B cell (primary cell): ENCODE measurements around the gene VIPR2. TPM values are rescaled to one million over a fixed set of nuclear protein-coding genes. Genes with fewer than 3 reads are reported as not detected.

Source experiments
- ATAC-seq: fragments of 200-7000 bp; cut with Tn5 transposase; one replicate; pipeline ENCODE4 v1.10.0; 2021; ENCODE audit warnings: low read depth, mild to moderate bottlenecking, moderate number of reproducible peaks, moderate library complexity
- CTCF ChIA-PET: fragments of 350-600 bp; sonication (Branson Sonifier 250); formaldehyde crosslinking; loops from one replicate; lab custom pipeline; 2021; ENCODE audit warnings: antibody characterized with exemption, inconsistent platforms; lab: Charles Lee
- POLR2A ChIA-PET: fragments of 350-600 bp; sonication (Branson Sonifier 250); formaldehyde crosslinking; loops from one replicate; lab custom pipeline; 2021; ENCODE audit warnings: antibody characterized with exemption; lab: Charles Lee
- DNase-seq: peaks from one replicate; pipeline ENCODE4 v3.0.0; 2013
- H2AFZ ChIP-seq: 2 replicates; pipeline ENCODE4 v1.6.1; 2012; ENCODE audit warnings: mild to moderate bottlenecking, low read depth, low read length; ENCODE audit not compliant: insufficient read depth, poor library complexity, severe bottlenecking
- H3K27ac ChIP-seq, 2 donors: 1 replicate in 1 of 2; 2 replicates in 1 of 2; pipeline ENCODE4 v1.5.1; 2012 to 2013; ENCODE audit warnings: low read length in 2 of 2, mild to moderate bottlenecking in 2 of 2, moderate library complexity in 1 of 2
- H3K27me3 ChIP-seq, 4 experiments: fragments of 200-600 bp in 1 of 4; sonication (generic) in 1 of 4; replicated peaks in 1 of 4; 1 replicate in 2 of 4; 2 replicates in 2 of 4; pipeline versions ENCODE4 v1.6.1 to v1.7.0; 2013 to 2016; ENCODE audit warnings: low read length in 3 of 4, mild to moderate bottlenecking in 2 of 4, mixed read lengths in 1 of 4, moderate library complexity in 1 of 4; ENCODE audit not compliant: insufficient read depth in 4 of 4, control insufficient read depth in 3 of 4; ENCODE audit errors: control extremely low read depth in 1 of 4
- H3K36me3 ChIP-seq, 2 experiments: replicated peaks in 1 of 2; 1 replicate in 1 of 2; 2 replicates in 1 of 2; pipeline versions ENCODE4 v1.6.1 to v1.7.1; 2013; ENCODE audit warnings: low read length in 1 of 2; ENCODE audit not compliant: insufficient read depth in 2 of 2, control insufficient read depth in 1 of 2; ENCODE audit errors: control extremely low read depth in 1 of 2, extremely low read depth in 1 of 2
- H3K4me1 ChIP-seq, 2 donors: fragments of 200-600 bp in 1 of 2; sonication (generic) in 1 of 2; 1 replicate in 1 of 2; 2 replicates in 1 of 2; pipeline versions ENCODE4 v1.5.1 to v1.6.1; 2013 to 2017; ENCODE audit warnings: low read length in 2 of 2; ENCODE audit not compliant: control insufficient read depth in 2 of 2, insufficient read depth in 2 of 2
- H3K4me2 ChIP-seq: replicated peaks from 2 replicates; pipeline ENCODE3; 2012; ENCODE audit warnings: mild to moderate bottlenecking, low read depth, low read length; ENCODE audit not compliant: poor library complexity, severe bottlenecking
- H3K4me3 ChIP-seq, 5 experiments: fragments of 200-600 bp in 1 of 5; sonication (generic) in 1 of 5; 1 replicate in 3 of 5; 2 replicates in 2 of 5; pipeline versions ENCODE4 v1.5.1 to v1.7.0; 2011 to 2016; ENCODE audit warnings: low read length in 4 of 5, mild to moderate bottlenecking in 4 of 5, low read depth in 2 of 5, control low read depth in 1 of 5, moderate library complexity in 1 of 5; ENCODE audit not compliant: insufficient read depth in 1 of 5; ENCODE audit errors: control extremely low read depth in 1 of 5, extremely low read depth in 1 of 5
- H3K79me2 ChIP-seq: fragments of 200-600 bp; sonication (generic); one replicate; pipeline ENCODE4 v1.6.0; 2016; ENCODE audit warnings: low read length; ENCODE audit not compliant: control insufficient read depth, insufficient read depth
- H3K9ac ChIP-seq: fragments of 200-600 bp; sonication (generic); 2 replicates; pipeline ENCODE4 v1.6.1; 2017; ENCODE audit warnings: mild to moderate bottlenecking, low read length, moderate library complexity
- H3K9me3 ChIP-seq, 3 donors: one replicate each; pipeline versions ENCODE4 v1.6.1 to v1.7.1; 2013; ENCODE audit warnings: low read length in 2 of 3; ENCODE audit not compliant: control insufficient read depth in 2 of 3, insufficient read depth in 1 of 3; ENCODE audit errors: control extremely low read depth in 1 of 3
- H4K20me1 ChIP-seq: 2 replicates; pipeline ENCODE4 v1.6.0; 2012; ENCODE audit warnings: mild to moderate bottlenecking, low read length; ENCODE audit not compliant: insufficient read depth, control insufficient read depth, poor library complexity, severe bottlenecking
- H3K27ac Mint-ChIP-seq: one replicate; pipeline ENCODE4 v1.8.0; 2021; ENCODE audit warnings: mixed read lengths
- H3K27me3 Mint-ChIP-seq: one replicate; pipeline ENCODE4 v1.8.0; 2021; ENCODE audit warnings: mixed read lengths
- H3K4me1 Mint-ChIP-seq: one replicate; pipeline ENCODE4 v1.8.0; 2021; ENCODE audit warnings: mixed read lengths
- H3K4me3 Mint-ChIP-seq: one replicate; pipeline ENCODE4 v1.8.0; 2021; ENCODE audit warnings: mixed read lengths
- H3K9me3 Mint-ChIP-seq: one replicate; pipeline ENCODE4 v1.8.0; 2022; ENCODE audit warnings: mixed read lengths; ENCODE audit not compliant: insufficient read depth
- CTCF ChIP-seq: fragments of 200-600 bp; IDR thresholded peaks from one replicate; pipeline ENCODE4 v1.8.0; 2022; ENCODE audit warnings: antibody characterized with exemption, mild to moderate bottlenecking
- EZH2 ChIP-seq: IDR thresholded peaks from 2 replicates; pipeline ENCODE4 v1.6.1; 2012; ENCODE audit warnings: borderline replicate concordance, low read depth, mild to moderate bottlenecking, moderate library complexity, low read length; ENCODE audit not compliant: insufficient read depth, poor library complexity, severe bottlenecking
- WGBS: methylation state at CpG from one replicate; pipeline ENCODE4 v1.1.5; 2013; ENCODE audit warnings: missing lambda C conversion rate; ENCODE audit not compliant: insufficient coverage; 5-methylcytosine and 5-hydroxymethylcytosine counted together
- intact Hi-C: fragments of 100-400 bp; cut with micrococcal nuclease; formaldehyde crosslinking; loops from one replicate; pipeline ENCODE4 v1.10.0; 2022
- polyA plus RNA-seq: library from polyadenylated mRNA; depleted of rRNA; stranded (reverse); fragments of >200 nt; gene quantifications from 2 replicates; pipeline ENCODE4 v1.2.3, GENCODE V29; 2012
- total RNA-seq, 2 donors: library from RNA; stranded (reverse); fragments of 120-200 nt in 1 of 2; gene quantifications; 1 replicate in 1 of 2; 2 replicates in 1 of 2; pipeline versions ENCODE4 v1.2.3 to v1.2.4, GENCODE V29; 2013 to 2022

Gene VIPR2
- total and polyA plus RNA-seq, 2 donors (not counting 1 experiment from before 2014, with no cell fraction given): not detected

GRCh38 chr7:159020987-159021386 lies 123.7 kb downstream of the VIPR2 start:
- Mint-ChIP-seq H3K4me3 (no peak overlapping the region), H3K4me1 (no peaks in the 10 kb centered on the region), H3K27ac (no peak overlapping the region), H3K27me3 (no peaks in the 10 kb centered on the region), H3K9me3 (no peaks in the 10 kb centered on the region)
- 77% methylated on average over 4 of the region's 6 CpGs for WGBS
- H3K27ac ChIP-seq: no peak overlapping the region
- TF ChIP-seq EZH2 (no peak), CTCF (no peak)
- intact Hi-C loops: no loop called here
- H3K9ac ChIP-seq: no peak overlapping the region
- DNase-seq (no peak), ATAC-seq (no peak)
- H3K27me3 ChIP-seq: no peaks in the 10 kb centered on the region
- no peaks in the 10 kb centered on the region for H3K36me3 ChIP-seq
- H2AFZ ChIP-seq: no peak overlapping the region
- ChIA-PET CTCF (no interaction called here), POLR2A (no interaction called here)
- H3K4me3 ChIP-seq: no peak overlapping the region
- H3K9me3 ChIP-seq: peaks cover 0 to 23% (median 0%) of the 10 kb centered on the region in 3 donors
- no peak overlapping the region for H3K4me2 ChIP-seq
- H4K20me1 ChIP-seq: no peaks in the 10 kb centered on the region
- H3K79me2 ChIP-seq: no peaks in the 10 kb centered on the region
- H3K4me1 ChIP-seq: no peaks in the 10 kb centered on the region

GRCh38 chr7:159019111-159019510 lies 125.6 kb downstream of the VIPR2 start:
- ATAC-seq: no peak
- peaks cover 1% of the 10 kb centered on the region for H3K4me1 Mint-ChIP-seq
- no peak overlapping the region for H3K4me3 Mint-ChIP-seq
- intact Hi-C loops: no loop called here
- no peaks in the 10 kb centered on the region for H3K4me1 ChIP-seq
- ChIA-PET CTCF (no interaction called here), POLR2A (no interaction called here)
- H3K4me2 ChIP-seq: no peak overlapping the region
- H3K27ac Mint-ChIP-seq: no peak overlapping the region
- H3K79me2 ChIP-seq: no peaks in the 10 kb centered on the region
- no peaks in the 10 kb centered on the region for H3K27me3 Mint-ChIP-seq
- H3K27ac ChIP-seq: no peak overlapping the region
- H3K27me3 ChIP-seq: no peaks in the 10 kb centered on the region
- no peaks in the 10 kb centered on the region for H4K20me1 ChIP-seq
- no peak overlapping the region for H3K9ac ChIP-seq
- TF ChIP-seq EZH2 (no peak), CTCF (no peak)
- DNase-seq: no peak
- H3K9me3 ChIP-seq: peaks cover 0 to 18% (median 0%) of the 10 kb centered on the region in 3 donors
- no peak overlapping the region for H3K4me3 ChIP-seq
- no peaks in the 10 kb centered on the region for H3K9me3 Mint-ChIP-seq
- WGBS: 52% methylated on average over 5 of the region's 5 CpGs
- no peak overlapping the region for H2AFZ ChIP-seq
- no peaks in the 10 kb centered on the region for H3K36me3 ChIP-seq
